HEK293 (cell line): ENCODE data around the gene MTUS2.

Source experiments
- SETDB1 ChIP-seq: IDR thresholded peaks from one replicate; pipeline ENCODE4 v1.6.1; 2017; ENCODE audit warnings: mild to moderate bottlenecking, low read length, moderate library complexity, mixed read lengths; ENCODE audit not compliant: insufficient read length
- SP3 ChIP-seq: fragments of 450-650 bp; formaldehyde crosslinking; IDR thresholded peaks from 2 replicates; pipeline ENCODE4 v1.5.1; 2016; ENCODE audit warnings: missing biosample characterization, missing genetic modification characterization
- ZBTB20 ChIP-seq: fragments of 450-650 bp; formaldehyde crosslinking; IDR thresholded peaks from 2 replicates; pipeline ENCODE4 v1.5.1; 2016; ENCODE audit warnings: missing biosample characterization, missing genetic modification characterization
- ZBTB8A ChIP-seq: fragments of 450-650 bp; formaldehyde crosslinking; IDR thresholded peaks from 2 replicates; pipeline ENCODE4 v1.5.1; 2016; ENCODE audit warnings: missing biosample characterization, missing genetic modification characterization
- ZNF121 ChIP-seq: fragments of 450-650 bp; formaldehyde crosslinking; IDR thresholded peaks from 2 replicates; pipeline ENCODE4 v1.5.1; 2016; ENCODE audit warnings: missing biosample characterization, missing genetic modification characterization
- ZNF2 ChIP-seq: fragments of 450-650 bp; formaldehyde crosslinking; IDR thresholded peaks from 2 replicates; pipeline ENCODE4 v1.5.1; 2016; ENCODE audit warnings: missing biosample characterization, missing genetic modification characterization
- ZNF274 ChIP-seq, 2 experiments: fragments of 200-500 bp in 1 of 2; fragments of 450-650 bp in 1 of 2; sonication (Bioruptor generic) in 1 of 2; formaldehyde crosslinking in 1 of 2; IDR thresholded peaks; 2 replicates each; pipeline versions ENCODE4 v1.5.1 to v1.6.1; 2014 to 2016; ENCODE audit warnings: borderline replicate concordance in 1 of 2, inconsistent platforms in 1 of 2, low read length in 1 of 2, missing biosample characterization in 1 of 2, missing genetic modification characterization in 1 of 2
- ZNF341 ChIP-seq: fragments of 450-650 bp; formaldehyde crosslinking; IDR thresholded peaks from 2 replicates; pipeline ENCODE4; 2016; ENCODE audit warnings: low read depth, missing biosample characterization, missing genetic modification characterization
- ZNF350 ChIP-seq: fragments of 450-650 bp; formaldehyde crosslinking; IDR thresholded peaks from 2 replicates; pipeline ENCODE4 v1.5.0; 2017; ENCODE audit warnings: missing biosample characterization, mild to moderate bottlenecking, missing genetic modification characterization
- ZNF555 ChIP-seq: fragments of 450-650 bp; formaldehyde crosslinking; conservative IDR thresholded peaks from 2 replicates; pipeline ENCODE4 v1.5.1; 2017; ENCODE audit warnings: missing biosample characterization, mild to moderate bottlenecking, missing genetic modification characterization, inconsistent platforms
- TF ChIP-seq, protein P1 (sequence below): fragments of 450-650 bp; formaldehyde crosslinking; IDR thresholded peaks from 2 replicates; pipeline ENCODE4 v1.5.1; 2016; ENCODE audit warnings: missing biosample characterization, missing genetic modification characterization
- TF ChIP-seq, protein P2 (sequence below): fragments of 450-650 bp; formaldehyde crosslinking; IDR thresholded peaks from 2 replicates; pipeline ENCODE4 v1.5.1; 2016; ENCODE audit warnings: missing biosample characterization, missing genetic modification characterization
- TF ChIP-seq, protein P3 (sequence below): fragments of 450-650 bp; formaldehyde crosslinking; IDR thresholded peaks from 2 replicates; pipeline ENCODE4 v1.5.1; 2017; ENCODE audit warnings: missing biosample characterization, missing genetic modification characterization

DNA sequence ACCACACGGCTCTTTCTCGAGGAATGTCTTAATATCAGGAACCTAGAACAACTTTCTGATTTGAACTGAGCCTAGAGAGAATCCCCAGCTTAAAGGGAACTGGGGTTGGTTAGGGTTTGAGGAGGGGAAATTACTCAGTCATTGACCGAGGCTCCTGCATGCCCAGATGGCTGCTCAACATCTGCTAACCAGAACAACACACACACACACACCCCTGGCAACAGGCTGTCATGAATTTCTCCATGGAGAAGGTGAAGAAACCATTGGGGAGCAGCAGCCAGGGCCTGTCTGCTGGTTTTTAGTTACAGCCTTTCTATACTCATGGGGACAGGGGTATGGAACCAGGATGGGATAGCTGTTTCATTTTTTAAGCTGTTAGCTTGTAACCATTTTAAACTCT lies 5.2 kb downstream of the MTUS2 start:
- TF ChIP-seq ZNF274 (IDR thresholded peaks at IDR 0.05; ENCODE audit: low read length) (no peak), ZNF274 (tag by site-specific recombination; IDR thresholded peaks at IDR 0.05; ENCODE audit: borderline replicate concordance) (no peak), SP3 (no peak), ZBTB8A (tag by site-specific recombination) (no peak), ZNF341 (tag by site-specific recombination) (no peak), ZNF350 (tag by site-specific recombination) (no peak), SETDB1 (no peak), ZNF555 (tag by site-specific recombination) (no peak), ZNF2 (tag by site-specific recombination) (no peak), ZBTB20 (tag by site-specific recombination) (no peak), ZNF121 (tag by site-specific recombination) (no peak)
- TF ChIP-seq, protein P1, sequence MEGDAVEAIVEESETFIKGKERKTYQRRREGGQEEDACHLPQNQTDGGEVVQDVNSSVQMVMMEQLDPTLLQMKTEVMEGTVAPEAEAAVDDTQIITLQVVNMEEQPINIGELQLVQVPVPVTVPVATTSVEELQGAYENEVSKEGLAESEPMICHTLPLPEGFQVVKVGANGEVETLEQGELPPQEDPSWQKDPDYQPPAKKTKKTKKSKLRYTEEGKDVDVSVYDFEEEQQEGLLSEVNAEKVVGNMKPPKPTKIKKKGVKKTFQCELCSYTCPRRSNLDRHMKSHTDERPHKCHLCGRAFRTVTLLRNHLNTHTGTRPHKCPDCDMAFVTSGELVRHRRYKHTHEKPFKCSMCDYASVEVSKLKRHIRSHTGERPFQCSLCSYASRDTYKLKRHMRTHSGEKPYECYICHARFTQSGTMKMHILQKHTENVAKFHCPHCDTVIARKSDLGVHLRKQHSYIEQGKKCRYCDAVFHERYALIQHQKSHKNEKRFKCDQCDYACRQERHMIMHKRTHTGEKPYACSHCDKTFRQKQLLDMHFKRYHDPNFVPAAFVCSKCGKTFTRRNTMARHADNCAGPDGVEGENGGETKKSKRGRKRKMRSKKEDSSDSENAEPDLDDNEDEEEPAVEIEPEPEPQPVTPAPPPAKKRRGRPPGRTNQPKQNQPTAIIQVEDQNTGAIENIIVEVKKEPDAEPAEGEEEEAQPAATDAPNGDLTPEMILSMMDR (tag by site-specific recombination) = no peak
- TF ChIP-seq, protein P2, sequence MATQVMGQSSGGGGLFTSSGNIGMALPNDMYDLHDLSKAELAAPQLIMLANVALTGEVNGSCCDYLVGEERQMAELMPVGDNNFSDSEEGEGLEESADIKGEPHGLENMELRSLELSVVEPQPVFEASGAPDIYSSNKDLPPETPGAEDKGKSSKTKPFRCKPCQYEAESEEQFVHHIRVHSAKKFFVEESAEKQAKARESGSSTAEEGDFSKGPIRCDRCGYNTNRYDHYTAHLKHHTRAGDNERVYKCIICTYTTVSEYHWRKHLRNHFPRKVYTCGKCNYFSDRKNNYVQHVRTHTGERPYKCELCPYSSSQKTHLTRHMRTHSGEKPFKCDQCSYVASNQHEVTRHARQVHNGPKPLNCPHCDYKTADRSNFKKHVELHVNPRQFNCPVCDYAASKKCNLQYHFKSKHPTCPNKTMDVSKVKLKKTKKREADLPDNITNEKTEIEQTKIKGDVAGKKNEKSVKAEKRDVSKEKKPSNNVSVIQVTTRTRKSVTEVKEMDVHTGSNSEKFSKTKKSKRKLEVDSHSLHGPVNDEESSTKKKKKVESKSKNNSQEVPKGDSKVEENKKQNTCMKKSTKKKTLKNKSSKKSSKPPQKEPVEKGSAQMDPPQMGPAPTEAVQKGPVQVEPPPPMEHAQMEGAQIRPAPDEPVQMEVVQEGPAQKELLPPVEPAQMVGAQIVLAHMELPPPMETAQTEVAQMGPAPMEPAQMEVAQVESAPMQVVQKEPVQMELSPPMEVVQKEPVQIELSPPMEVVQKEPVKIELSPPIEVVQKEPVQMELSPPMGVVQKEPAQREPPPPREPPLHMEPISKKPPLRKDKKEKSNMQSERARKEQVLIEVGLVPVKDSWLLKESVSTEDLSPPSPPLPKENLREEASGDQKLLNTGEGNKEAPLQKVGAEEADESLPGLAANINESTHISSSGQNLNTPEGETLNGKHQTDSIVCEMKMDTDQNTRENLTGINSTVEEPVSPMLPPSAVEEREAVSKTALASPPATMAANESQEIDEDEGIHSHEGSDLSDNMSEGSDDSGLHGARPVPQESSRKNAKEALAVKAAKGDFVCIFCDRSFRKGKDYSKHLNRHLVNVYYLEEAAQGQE = no peak
- TF ChIP-seq, protein P3, sequence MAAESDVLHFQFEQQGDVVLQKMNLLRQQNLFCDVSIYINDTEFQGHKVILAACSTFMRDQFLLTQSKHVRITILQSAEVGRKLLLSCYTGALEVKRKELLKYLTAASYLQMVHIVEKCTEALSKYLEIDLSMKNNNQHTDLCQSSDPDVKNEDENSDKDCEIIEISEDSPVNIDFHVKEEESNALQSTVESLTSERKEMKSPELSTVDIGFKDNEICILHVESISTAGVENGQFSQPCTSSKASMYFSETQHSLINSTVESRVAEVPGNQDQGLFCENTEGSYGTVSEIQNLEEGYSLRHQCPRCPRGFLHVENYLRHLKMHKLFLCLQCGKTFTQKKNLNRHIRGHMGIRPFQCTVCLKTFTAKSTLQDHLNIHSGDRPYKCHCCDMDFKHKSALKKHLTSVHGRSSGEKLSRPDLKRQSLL = no peak
